Right hindlimb (tissue), 1 donor: Measurements from ENCODE around the gene EPHA10.

Source experiments
- DNase-seq: peaks from one replicate; pipeline ENCODE4 v3.0.0-alpha.2; 2018

EPHA10 gene

DNA sequence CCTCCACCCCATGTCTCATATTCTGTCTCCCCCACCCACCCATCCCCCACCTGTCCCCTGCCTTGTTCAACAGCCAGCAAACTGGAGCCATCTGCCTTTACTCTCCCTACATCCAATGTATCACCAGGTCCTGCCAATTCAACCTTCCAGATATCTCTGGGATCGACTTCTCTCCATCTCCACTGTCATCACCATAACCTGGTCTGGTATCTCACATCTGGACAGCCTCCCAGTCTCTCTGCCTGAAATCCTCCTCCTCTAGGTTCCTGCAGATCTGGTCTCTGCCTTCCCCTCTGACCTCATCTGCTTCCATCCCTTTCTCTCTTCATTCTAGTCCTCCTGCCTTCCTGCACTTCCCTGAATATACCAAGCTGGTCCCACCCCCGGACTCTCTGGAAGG is 94.8 kb downstream of the EPHA10 start:
- no peak for DNase-seq

DNA sequence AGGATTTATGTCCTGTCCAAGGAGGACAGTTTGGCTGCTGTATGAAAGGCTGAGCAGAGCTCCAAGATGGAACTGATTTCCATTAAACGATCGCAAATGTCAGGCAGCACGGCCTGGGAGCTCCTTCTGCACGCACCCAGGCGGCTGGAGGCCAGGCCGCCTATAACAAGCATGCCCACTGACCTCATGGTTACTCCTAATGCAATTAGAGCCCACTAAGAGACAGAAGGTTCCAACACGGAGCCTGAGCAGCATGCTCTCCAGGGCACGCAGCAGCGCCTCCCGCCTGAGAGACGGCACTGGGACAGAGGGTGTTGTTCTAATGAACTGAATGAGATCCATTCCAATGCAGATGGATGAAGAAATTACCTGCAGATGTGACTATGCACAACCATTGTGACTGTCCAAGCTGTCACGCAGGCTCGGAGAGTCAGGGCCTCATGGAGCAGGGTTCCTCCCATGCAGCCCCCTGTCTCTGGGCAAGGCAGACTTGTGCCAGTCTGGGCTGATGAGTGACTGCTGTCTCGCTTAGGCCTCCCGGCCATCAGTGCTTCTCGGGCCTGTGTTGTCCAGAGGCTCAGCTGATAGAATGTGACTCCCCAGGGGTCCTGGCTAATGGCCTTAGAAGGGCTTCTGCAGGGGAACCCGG is 97.8 kb downstream of the EPHA10 start:
- DNase-seq: peak; percentile 42

DNA sequence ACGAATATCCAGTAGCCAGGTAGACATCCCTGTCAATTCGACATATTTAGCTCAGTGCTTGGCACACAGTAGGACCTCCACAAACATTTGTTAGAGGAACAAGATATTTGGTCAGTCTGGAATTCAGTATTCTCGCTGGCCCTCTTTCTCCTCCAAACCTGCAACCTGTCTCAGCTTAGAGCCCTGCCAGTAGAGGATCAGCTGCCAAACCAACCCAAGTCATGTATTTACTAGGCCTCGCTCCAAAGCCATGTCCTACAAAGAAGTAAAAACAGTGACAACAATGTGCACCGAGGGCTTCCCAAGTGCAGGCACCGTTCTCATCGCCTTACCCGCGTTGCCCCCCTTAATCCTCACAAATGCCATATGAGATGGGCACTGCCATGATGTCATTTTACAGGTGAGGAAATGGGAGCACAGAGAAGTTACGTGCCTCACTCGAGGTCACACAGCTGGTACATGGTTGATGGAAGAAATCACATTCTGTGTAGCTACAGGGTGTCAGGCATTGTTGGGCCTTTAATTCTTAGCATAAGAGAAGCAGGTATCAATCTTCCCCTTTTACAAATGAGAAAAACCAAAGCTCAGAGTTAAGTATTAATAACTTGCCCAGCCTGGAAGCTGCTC is 98.6 kb downstream of the EPHA10 start:
- DNase-seq: no peak
